GM21390 (cell line): ENCODE measurements around the gene PDF.

Experiments used
- ATAC-seq: cut with Tn5 transposase; IDR thresholded peaks from one replicate; pipeline ENCODE4 v1.9.1; 2021; ENCODE audit not compliant: unreplicated experiment

Gene PDF

DNA sequence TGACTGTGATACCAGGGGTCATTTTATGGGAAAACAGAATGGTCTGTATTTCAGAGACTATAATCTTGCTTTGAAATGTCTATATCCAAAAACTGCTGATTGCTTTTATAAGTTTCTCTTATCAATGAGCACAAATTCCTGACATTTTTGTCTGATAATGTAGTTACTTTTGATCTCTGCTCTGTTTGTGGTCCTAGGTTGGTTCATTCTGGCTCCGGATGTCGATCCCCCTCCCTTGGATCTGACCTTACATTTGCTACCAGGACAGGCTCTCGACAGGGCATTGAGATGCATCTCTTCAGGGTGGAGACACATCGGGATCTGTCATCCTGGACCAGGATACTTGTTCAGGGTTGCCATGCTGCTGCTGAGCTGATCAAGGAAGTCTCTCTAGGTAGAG, 46.5 kb downstream of the PDF start:
- ATAC-seq: no peak

DNA sequence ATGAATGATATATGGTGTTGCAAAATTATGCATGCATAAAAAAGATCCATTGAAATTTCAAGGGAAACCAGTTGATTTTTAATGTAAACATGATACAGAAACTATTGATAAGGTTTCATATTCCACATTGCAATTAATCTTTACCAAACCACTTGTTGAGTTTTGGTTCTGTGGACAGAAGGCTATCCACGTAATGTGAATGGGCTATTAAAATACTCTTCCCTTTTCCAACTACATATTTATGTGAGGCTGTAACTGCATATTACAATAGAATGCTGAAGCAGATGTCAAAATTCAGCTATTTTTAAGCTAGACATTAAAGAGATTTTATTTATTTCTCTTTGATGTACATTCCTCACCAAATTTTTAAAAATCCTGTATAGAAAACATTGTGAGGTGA, 53.0 kb downstream of the PDF start:
- no peak for ATAC-seq
